ENCODE results near the gene NUP210L. TPM values are rescaled to one million over a fixed set of nuclear protein-coding genes. Genes with fewer than 3 reads are reported as not detected.

NUP210L gene
- total and polyA plus RNA-seq, 2 of the 13 experiments (the other 11 are each of a cell fraction or from before 2014, with no cell fraction given) = not detected

DNA sequence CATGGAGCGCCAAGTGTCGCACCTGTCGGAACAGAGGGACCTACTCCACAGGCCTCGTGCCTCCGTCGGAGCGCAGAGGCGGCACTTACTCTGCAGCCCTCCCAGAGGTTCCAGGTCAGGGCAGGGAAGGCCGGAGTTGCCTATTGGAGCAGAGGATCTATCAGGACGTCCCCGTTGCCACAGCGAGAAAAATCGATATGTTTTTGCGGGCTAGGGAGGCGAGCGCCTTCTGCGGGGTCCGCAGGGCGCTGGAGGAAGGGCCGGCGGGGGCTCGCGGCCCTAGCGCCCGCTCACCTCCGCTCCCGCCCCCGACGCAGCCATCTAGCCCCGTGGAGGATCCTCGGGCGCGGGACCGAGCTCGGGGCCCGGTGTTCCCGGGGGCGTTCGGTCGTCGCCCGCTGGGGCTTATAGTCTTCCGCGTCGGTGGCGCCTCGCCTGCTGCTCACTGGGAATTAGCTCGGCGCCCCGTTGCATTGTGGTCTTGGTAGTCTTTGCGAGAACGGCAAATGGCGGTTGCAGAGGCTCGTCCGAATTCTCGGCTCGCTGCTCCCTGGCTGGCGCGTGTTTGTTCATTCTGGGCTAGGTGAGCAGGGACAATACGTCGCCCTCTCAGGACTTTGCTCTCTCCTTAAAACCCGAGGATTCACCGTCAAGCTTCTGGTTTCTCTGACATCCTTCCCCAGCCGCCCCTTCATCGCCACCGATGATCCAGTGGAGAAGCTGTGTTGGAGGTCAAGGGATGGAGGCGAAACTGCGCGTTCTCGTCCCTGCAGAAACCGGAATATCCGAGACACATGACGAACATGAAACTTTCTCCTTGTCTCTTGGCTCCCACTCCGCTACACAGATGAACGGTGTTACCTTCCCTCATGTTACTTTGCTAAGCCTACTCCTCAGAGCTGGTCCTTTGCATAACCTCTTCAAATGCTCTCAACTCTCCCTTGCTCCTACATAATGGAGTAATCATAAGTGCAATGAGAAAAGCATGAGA, 177.3 kb downstream of the NUP210L start, which contains the start of gene JTB (continued):
- TF ChIP-seq ZFP37 (CRISPR knock-in tag; IDR thresholded peaks at IDR 0.05; ENCODE audit: borderline replicate concordance) (peak; percentile 1; the same call in 1 of the 2 replicates), MZF1 (CRISPR knock-in tag; IDR thresholded peaks at IDR 0.05; ENCODE audit: borderline replicate concordance) (0 out of 2 replicates have a peak, but pooled peaks have one; percentile 56), ZNF331 (CRISPR knock-in tag; IDR thresholded peaks at IDR 0.05) (no peak), ZNF546 (CRISPR knock-in tag; conservative IDR thresholded peaks at IDR 0.05) (no peak), ZSCAN9 (CRISPR knock-in tag; IDR thresholded peaks at IDR 0.05; ENCODE audit: borderline replicate concordance) (no peak), SP4 (CRISPR knock-in tag; IDR thresholded peaks at IDR 0.05) (no peak), ZNF441 (CRISPR knock-in tag; IDR thresholded peaks at IDR 0.05; ENCODE audit: borderline replicate concordance) (0 out of 2 replicates have a peak, but pooled peaks have one; percentile 35), ARNTL (CRISPR knock-in tag; IDR thresholded peaks at IDR 0.05) (no peak), ZNF616 (CRISPR knock-in tag; IDR thresholded peaks at IDR 0.05; ENCODE audit: low read depth) (0 out of 2 replicates have a peak, but pooled peaks have one; percentile 76), ZNF547 (CRISPR knock-in tag; IDR thresholded peaks at IDR 0.05) (peak; percentile 78; the same call in 1 of the 2 replicates), ZNF256 (CRISPR knock-in tag; conservative IDR thresholded peaks at IDR 0.05) (peak; percentile 85; the same call in 1 of the 2 replicates)
- TF ChIP-seq, protein P1, sequence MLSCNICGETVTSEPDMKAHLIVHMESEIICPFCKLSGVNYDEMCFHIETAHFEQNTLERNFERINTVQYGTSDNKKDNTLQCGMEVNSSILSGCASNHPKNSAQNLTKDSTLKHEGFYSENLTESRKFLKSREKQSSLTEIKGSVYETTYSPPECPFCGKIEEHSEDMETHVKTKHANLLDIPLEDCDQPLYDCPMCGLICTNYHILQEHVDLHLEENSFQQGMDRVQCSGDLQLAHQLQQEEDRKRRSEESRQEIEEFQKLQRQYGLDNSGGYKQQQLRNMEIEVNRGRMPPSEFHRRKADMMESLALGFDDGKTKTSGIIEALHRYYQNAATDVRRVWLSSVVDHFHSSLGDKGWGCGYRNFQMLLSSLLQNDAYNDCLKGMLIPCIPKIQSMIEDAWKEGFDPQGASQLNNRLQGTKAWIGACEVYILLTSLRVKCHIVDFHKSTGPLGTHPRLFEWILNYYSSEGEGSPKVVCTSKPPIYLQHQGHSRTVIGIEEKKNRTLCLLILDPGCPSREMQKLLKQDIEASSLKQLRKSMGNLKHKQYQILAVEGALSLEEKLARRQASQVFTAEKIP (CRISPR knock-in tag; IDR thresholded peaks at IDR 0.05; ENCODE audit: borderline replicate concordance) = no peak
- TF ChIP-seq, protein P2, sequence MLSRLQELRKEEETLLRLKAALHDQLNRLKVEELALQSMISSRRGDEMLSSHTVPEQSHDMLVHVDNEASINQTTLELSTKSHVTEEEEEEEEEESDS (CRISPR knock-in tag; IDR thresholded peaks at IDR 0.05; ENCODE audit: borderline replicate concordance) = peak; percentile 63; the same call in 1 of the 2 replicates
- TF ChIP-seq, protein P3, sequence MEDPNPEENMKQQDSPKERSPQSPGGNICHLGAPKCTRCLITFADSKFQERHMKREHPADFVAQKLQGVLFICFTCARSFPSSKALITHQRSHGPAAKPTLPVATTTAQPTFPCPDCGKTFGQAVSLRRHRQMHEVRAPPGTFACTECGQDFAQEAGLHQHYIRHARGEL (CRISPR knock-in tag; IDR thresholded peaks at IDR 0.05) = peak; percentile 64; the same call in 1 of the 2 replicates
- TF ChIP-seq, protein P4, sequence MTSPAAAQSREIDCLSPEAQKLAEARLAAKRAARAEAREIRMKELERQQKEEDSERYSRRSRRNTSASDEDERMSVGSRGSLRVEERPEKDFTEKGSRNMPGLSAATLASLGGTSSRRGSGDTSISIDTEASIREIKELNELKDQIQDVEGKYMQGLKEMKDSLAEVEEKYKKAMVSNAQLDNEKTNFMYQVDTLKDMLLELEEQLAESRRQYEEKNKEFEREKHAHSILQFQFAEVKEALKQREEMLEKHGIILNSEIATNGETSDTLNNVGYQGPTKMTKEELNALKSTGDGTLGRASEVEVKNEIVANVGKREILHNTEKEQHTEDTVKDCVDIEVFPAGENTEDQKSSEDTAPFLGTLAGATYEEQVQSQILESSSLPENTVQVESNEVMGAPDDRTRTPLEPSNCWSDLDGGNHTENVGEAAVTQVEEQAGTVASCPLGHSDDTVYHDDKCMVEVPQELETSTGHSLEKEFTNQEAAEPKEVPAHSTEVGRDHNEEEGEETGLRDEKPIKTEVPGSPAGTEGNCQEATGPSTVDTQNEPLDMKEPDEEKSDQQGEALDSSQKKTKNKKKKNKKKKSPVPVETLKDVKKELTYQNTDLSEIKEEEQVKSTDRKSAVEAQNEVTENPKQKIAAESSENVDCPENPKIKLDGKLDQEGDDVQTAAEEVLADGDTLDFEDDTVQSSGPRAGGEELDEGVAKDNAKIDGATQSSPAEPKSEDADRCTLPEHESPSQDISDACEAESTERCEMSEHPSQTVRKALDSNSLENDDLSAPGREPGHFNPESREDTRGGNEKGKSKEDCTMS (CRISPR knock-in tag; conservative IDR thresholded peaks at IDR 0.05) = no peak
- TF ChIP-seq, protein P5, sequence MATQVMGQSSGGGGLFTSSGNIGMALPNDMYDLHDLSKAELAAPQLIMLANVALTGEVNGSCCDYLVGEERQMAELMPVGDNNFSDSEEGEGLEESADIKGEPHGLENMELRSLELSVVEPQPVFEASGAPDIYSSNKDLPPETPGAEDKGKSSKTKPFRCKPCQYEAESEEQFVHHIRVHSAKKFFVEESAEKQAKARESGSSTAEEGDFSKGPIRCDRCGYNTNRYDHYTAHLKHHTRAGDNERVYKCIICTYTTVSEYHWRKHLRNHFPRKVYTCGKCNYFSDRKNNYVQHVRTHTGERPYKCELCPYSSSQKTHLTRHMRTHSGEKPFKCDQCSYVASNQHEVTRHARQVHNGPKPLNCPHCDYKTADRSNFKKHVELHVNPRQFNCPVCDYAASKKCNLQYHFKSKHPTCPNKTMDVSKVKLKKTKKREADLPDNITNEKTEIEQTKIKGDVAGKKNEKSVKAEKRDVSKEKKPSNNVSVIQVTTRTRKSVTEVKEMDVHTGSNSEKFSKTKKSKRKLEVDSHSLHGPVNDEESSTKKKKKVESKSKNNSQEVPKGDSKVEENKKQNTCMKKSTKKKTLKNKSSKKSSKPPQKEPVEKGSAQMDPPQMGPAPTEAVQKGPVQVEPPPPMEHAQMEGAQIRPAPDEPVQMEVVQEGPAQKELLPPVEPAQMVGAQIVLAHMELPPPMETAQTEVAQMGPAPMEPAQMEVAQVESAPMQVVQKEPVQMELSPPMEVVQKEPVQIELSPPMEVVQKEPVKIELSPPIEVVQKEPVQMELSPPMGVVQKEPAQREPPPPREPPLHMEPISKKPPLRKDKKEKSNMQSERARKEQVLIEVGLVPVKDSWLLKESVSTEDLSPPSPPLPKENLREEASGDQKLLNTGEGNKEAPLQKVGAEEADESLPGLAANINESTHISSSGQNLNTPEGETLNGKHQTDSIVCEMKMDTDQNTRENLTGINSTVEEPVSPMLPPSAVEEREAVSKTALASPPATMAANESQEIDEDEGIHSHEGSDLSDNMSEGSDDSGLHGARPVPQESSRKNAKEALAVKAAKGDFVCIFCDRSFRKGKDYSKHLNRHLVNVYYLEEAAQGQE (IDR thresholded peaks at IDR 0.05; ENCODE audit: borderline replicate concordance in 1 of 2, low read depth in 1 of 2, low read length in 2 of 2) = no peak; a peak in 1 of 4 replicates
- TF ChIP-seq, protein P6, sequence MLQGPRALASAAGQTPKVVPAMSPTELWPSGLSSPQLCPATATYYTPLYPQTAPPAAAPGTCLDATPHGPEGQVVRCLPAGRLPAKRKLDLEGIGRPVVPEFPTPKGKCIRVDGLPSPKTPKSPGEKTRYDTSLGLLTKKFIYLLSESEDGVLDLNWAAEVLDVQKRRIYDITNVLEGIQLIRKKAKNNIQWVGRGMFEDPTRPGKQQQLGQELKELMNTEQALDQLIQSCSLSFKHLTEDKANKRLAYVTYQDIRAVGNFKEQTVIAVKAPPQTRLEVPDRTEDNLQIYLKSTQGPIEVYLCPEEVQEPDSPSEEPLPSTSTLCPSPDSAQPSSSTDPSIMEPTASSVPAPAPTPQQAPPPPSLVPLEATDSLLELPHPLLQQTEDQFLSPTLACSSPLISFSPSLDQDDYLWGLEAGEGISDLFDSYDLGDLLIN (CRISPR knock-in tag; IDR thresholded peaks at IDR 0.05; ENCODE audit: borderline replicate concordance) = peak; percentile 16; the same call in 1 of the 2 replicates

Data from HepG2 (cell line).